Panc1 (cell line): ENCODE results near the gene IL20RA. TPM values are rescaled to one million over a fixed set of nuclear protein-coding genes. Genes with fewer than 3 reads are reported as not detected.

Experiments used
- ATAC-seq: fragments of 200-7000 bp; cut with Tn5 transposase; 2 replicates; pipeline ENCODE4 v1.9.1; 2020; ENCODE audit warnings: mild to moderate bottlenecking, moderate library complexity
- BruUV-seq: library from RNA; stranded (reverse); fragments of 400-500 nt; replicated peaks from 2 replicates; lab custom pipeline; 2021; lab: Mats Ljungman, UMichigan
- CTCF ChIA-PET: fragments of 300-600 bp; sonication (Branson Sonifier 250); formaldehyde crosslinking; loops from one replicate; lab custom pipeline; 2022; ENCODE audit warnings: antibody characterized with exemption; lab: Charles Lee
- POLR2A ChIA-PET: fragments of 300-600 bp; sonication (Branson Sonifier 250); formaldehyde crosslinking; loops from one replicate; lab custom pipeline; 2022; ENCODE audit warnings: antibody characterized with exemption; lab: Charles Lee
- DNase-seq: peaks from one replicate; pipeline ENCODE4 v3.0.0-alpha.2; 2010; ENCODE audit warnings: low read depth, low spot score
- H3K27ac ChIP-seq: 2 replicates; pipeline ENCODE4 v1.5.1; 2011; ENCODE audit warnings: mild to moderate bottlenecking, low read length, inconsistent platforms
- H3K27me3 ChIP-seq: fragments of 200-500 bp; sonication (Bioruptor generic); 2 replicates; pipeline ENCODE4 v1.6.0; 2014; ENCODE audit warnings: low read length, inconsistent platforms; ENCODE audit not compliant: control insufficient read depth, insufficient read depth
- H3K36me3 ChIP-seq: fragments of 200-500 bp; sonication (Bioruptor generic); 2 replicates; pipeline ENCODE4 v1.5.1; 2014; ENCODE audit warnings: inconsistent platforms, mild to moderate bottlenecking, low read length, moderate library complexity; ENCODE audit not compliant: control insufficient read depth, insufficient read depth
- H3K4me1 ChIP-seq: 2 replicates; pipeline ENCODE4 v1.5.1; 2011; ENCODE audit warnings: inconsistent platforms, mild to moderate bottlenecking, low read length, moderate library complexity; ENCODE audit not compliant: control insufficient read depth, insufficient read depth
- H3K4me3 ChIP-seq, 2 experiments: 2 replicates each; pipeline ENCODE4 v1.5.1; 2011 to 2012; ENCODE audit warnings: low read depth in 2 of 2, low read length in 2 of 2, mild to moderate bottlenecking in 2 of 2, inconsistent platforms in 1 of 2, moderate library complexity in 1 of 2
- H3K9me3 ChIP-seq: fragments of 200-500 bp; sonication (Bioruptor generic); 2 replicates; pipeline ENCODE4 v1.5.1; 2014; ENCODE audit warnings: low read depth, mild to moderate bottlenecking, inconsistent platforms, low read length, moderate library complexity; ENCODE audit not compliant: control insufficient read depth, insufficient read depth
- CTCF ChIP-seq: fragments of 450-650 bp; IDR thresholded peaks from 2 replicates; pipeline ENCODE4 v1.5.1; 2017; ENCODE audit warnings: mild to moderate bottlenecking
- POLR2AphosphoS5 ChIP-seq: IDR thresholded peaks from 2 replicates; pipeline ENCODE4 v1.6.1; 2012; ENCODE audit warnings: mild to moderate bottlenecking, low read depth, low read length, moderate library complexity
- REST ChIP-seq, 2 experiments: IDR thresholded peaks; 2 replicates each; pipeline ENCODE4 v1.6.1; 2011 to 2012; ENCODE audit warnings: low read depth in 2 of 2, control low read depth in 1 of 2, low read length in 1 of 2, mild to moderate bottlenecking in 1 of 2, moderate library complexity in 1 of 2; ENCODE audit not compliant: insufficient read depth in 1 of 2
- SIN3A ChIP-seq: IDR thresholded peaks from 2 replicates; pipeline ENCODE4 v1.6.1; 2012; ENCODE audit warnings: low read depth, mild to moderate bottlenecking, low read length, moderate library complexity, borderline replicate concordance; ENCODE audit not compliant: insufficient read depth
- TCF7L2 ChIP-seq: IDR thresholded peaks from 2 replicates; pipeline ENCODE4 v1.6.1; 2011; ENCODE audit warnings: mild to moderate bottlenecking, low read depth, low read length, inconsistent platforms
- in situ Hi-C: cut with HindIII; loops from 2 replicates; pipeline ENCODE4 v1.10.0; 2016; ENCODE audit warnings: low sequenced_read_pairs, low pct_unique_long_range_greater_than_20kb
- intact Hi-C: fragments of 100-400 bp; cut with micrococcal nuclease; formaldehyde crosslinking; loops from one replicate; pipeline ENCODE4 v1.10.0; 2022; ENCODE audit not compliant: unreplicated experiment
- total RNA-seq: library from RNA; stranded (reverse); gene quantifications from one replicate; pipeline ENCODE4 v1.2.1, GENCODE V29; 2021; ENCODE audit not compliant: unreplicated experiment

IL20RA gene
- total RNA-seq, 1 experiment from 2014 or later: not detected

GRCh38 chr6:136964398-136964797, 80.4 kb downstream of the IL20RA start:
- H3K4me3 ChIP-seq: no peak overlapping the region
- CTCF ChIA-PET: no interaction called here
- POLR2A ChIA-PET: no interaction called here
- DNase-seq: no peak
- BruUV-seq: no TSS peak
- in situ Hi-C loops: no loop called here
- H3K36me3 ChIP-seq: no peaks in the 10 kb centered on the region
- no peaks in the 10 kb centered on the region for H3K4me1 ChIP-seq
- no peak for ATAC-seq
- H3K27ac ChIP-seq: no peak overlapping the region
- H3K27me3 ChIP-seq: no peaks in the 10 kb centered on the region
- TF ChIP-seq POLR2AphosphoS5: no peak
- no peak for TF ChIP-seq TCF7L2
- TF ChIP-seq SIN3A: no peak
- no peak for TF ChIP-seq CTCF
- no peak for TF ChIP-seq REST (IDR thresholded peaks at IDR 0.05; ENCODE audit: insufficient read depth in 1 of 2, low read depth in 2 of 2, low read length in 1 of 2)
- H3K9me3 ChIP-seq: no peaks in the 10 kb centered on the region
- intact Hi-C loops: no loop called here

GRCh38 chr6:136963259-136963658, 81.5 kb downstream of the IL20RA start:
- intact Hi-C loops: no loop called here
- in situ Hi-C loops: no loop called here
- DNase-seq (no peak), ATAC-seq (no peak)
- H3K9me3 ChIP-seq: no peaks in the 10 kb centered on the region
- POLR2A ChIA-PET: no interaction called here
- no peaks in the 10 kb centered on the region for H3K27me3 ChIP-seq
- TF ChIP-seq REST (IDR thresholded peaks at IDR 0.05; ENCODE audit: insufficient read depth in 1 of 2, low read depth in 2 of 2, low read length in 1 of 2): no peak
- no peak for TF ChIP-seq SIN3A
- TF ChIP-seq TCF7L2: no peak
- no peak for TF ChIP-seq CTCF
- TF ChIP-seq POLR2AphosphoS5: no peak
- H3K36me3 ChIP-seq: no peaks in the 10 kb centered on the region
- no peak overlapping the region for H3K4me3 ChIP-seq
- no TSS peak for BruUV-seq
- no peak overlapping the region for H3K27ac ChIP-seq
- no peaks in the 10 kb centered on the region for H3K4me1 ChIP-seq
- CTCF ChIA-PET: no interaction called here
